ENCODE data around the gene PGBD1. TPM values are rescaled to one million over a fixed set of nuclear protein-coding genes. Genes with fewer than 3 reads are reported as not detected.

PGBD1 gene
- total and polyA plus RNA-seq, 2 of the 13 experiments (the other 11 are each of a cell fraction or from before 2014, with no cell fraction given) = 3.6 to 6.9 TPM

DNA sequence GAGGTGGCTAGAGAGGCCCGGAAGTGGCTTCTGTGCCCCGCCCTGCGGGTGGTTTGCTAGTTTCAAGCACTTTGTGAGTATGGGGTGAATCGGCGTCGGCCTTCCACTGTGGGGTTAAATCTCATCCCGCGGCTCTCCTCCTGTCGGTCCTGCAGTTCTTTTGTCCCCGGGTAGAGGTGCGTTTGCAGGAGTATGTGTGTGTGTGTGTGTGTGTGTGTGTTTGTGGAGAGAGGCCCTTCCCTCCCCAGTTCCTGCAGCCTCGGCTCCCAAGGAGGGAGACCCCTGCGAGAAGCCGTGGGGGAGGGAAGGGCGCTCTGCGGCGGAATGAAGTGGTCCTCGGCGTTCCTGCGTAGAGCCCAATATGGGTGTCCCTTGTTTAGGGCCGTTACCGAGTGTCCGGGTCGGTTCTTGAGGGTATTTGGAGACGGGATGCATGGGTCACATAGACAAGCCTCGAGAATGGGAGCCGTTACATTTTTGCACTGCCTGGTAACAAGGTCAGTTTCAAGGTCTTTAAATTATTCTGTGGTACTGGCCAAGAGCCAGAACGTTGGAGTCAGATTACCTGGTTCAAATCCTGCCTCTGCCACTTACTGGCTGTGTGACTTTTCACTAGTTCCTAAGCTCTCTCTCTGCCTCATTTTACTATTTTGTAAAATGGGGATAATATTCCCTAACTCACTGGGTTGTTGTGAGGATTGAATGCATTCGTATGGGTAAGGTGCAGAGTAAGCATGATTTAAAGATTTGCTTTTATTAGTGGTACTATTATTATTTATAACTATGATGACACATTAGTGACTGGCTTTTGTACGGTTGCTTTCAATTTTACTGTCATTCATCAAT is 68.7 kb downstream of the PGBD1 start, which contains the start of gene ZKSCAN3 (continued):
- TF ChIP-seq, protein P1, sequence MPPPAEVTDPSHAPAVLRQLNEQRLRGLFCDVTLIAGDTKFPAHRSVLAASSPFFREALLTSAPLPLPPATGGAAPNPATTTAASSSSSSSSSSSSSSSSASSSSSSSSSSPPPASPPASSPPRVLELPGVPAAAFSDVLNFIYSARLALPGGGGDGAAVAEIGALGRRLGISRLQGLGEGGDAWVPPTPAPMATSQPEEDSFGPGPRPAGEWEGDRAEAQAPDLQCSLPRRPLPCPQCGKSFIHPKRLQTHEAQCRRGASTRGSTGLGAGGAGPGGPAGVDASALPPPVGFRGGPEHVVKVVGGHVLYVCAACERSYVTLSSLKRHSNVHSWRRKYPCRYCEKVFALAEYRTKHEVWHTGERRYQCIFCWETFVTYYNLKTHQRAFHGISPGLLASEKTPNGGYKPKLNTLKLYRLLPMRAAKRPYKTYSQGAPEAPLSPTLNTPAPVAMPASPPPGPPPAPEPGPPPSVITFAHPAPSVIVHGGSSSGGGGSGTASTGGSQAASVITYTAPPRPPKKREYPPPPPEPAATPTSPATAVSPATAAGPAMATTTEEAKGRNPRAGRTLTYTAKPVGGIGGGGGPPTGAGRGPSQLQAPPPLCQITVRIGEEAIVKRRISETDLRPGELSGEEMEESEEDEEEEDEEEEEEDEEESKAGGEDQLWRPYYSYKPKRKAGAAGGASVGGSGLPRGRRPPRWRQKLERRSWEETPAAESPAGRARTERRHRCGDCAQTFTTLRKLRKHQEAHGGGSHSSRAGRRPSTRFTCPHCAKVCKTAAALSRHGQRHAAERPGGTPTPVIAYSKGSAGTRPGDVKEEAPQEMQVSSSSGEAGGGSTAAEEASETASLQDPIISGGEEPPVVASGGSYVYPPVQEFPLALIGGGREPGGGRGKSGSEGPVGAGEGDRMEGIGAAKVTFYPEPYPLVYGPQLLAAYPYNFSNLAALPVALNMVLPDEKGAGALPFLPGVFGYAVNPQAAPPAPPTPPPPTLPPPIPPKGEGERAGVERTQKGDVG (CRISPR knock-in tag; IDR thresholded peaks at IDR 0.05; ENCODE audit: borderline replicate concordance) = no peak; the same call in 1 of the 2 replicates
- TF ChIP-seq PITX1 (CRISPR knock-in tag; IDR thresholded peaks at IDR 0.05) = peak; percentile 38; the same call in 1 of the 2 replicates
- TF ChIP-seq, protein P2, sequence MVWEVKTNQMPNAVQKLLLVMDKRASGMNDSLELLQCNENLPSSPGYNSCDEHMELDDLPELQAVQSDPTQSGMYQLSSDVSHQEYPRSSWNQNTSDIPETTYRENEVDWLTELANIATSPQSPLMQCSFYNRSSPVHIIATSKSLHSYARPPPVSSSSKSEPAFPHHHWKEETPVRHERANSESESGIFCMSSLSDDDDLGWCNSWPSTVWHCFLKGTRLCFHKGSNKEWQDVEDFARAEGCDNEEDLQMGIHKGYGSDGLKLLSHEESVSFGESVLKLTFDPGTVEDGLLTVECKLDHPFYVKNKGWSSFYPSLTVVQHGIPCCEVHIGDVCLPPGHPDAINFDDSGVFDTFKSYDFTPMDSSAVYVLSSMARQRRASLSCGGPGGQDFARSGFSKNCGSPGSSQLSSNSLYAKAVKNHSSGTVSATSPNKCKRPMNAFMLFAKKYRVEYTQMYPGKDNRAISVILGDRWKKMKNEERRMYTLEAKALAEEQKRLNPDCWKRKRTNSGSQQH (CRISPR knock-in tag; IDR thresholded peaks at IDR 0.05; ENCODE audit: low read depth) = peak; percentile 76
- no peak for TF ChIP-seq NFE2L1 (CRISPR knock-in tag; IDR thresholded peaks at IDR 0.05; ENCODE audit: borderline replicate concordance)
- peak; percentile 96 for TF ChIP-seq ELF1 (CRISPR knock-in tag; IDR thresholded peaks at IDR 0.05)
- TF ChIP-seq ZNF619 (CRISPR knock-in tag; IDR thresholded peaks at IDR 0.05) = peak; percentile 91; the same call in 1 of the 2 replicates
- no peak for TF ChIP-seq HHEX (CRISPR knock-in tag; IDR thresholded peaks at IDR 0.05)
- 0 out of 2 replicates have a peak, but pooled peaks have one; percentile 63 for TF ChIP-seq ZBTB3 (CRISPR knock-in tag; IDR thresholded peaks at IDR 0.05; ENCODE audit: borderline replicate concordance, low read depth)
- 0 out of 2 replicates have a peak, but pooled peaks have one; percentile 4 for TF ChIP-seq ZNF790 (CRISPR knock-in tag; IDR thresholded peaks at IDR 0.05; ENCODE audit: borderline replicate concordance)
- TF ChIP-seq ZNF383 (CRISPR knock-in tag; IDR thresholded peaks at IDR 0.05; ENCODE audit: borderline replicate concordance) = peak; percentile 34; the same call in 1 of the 2 replicates
- no peak for TF ChIP-seq EHMT2 (IDR thresholded peaks at IDR 0.05; ENCODE audit: borderline replicate concordance, low read depth, low read length)
- TF ChIP-seq ZFP62 (CRISPR knock-in tag; IDR thresholded peaks at IDR 0.05) = no peak
- peak; percentile 84; the same call in 1 of the 2 replicates for TF ChIP-seq ELF3 (CRISPR knock-in tag; IDR thresholded peaks at IDR 0.05)
- TF ChIP-seq, protein P3, sequence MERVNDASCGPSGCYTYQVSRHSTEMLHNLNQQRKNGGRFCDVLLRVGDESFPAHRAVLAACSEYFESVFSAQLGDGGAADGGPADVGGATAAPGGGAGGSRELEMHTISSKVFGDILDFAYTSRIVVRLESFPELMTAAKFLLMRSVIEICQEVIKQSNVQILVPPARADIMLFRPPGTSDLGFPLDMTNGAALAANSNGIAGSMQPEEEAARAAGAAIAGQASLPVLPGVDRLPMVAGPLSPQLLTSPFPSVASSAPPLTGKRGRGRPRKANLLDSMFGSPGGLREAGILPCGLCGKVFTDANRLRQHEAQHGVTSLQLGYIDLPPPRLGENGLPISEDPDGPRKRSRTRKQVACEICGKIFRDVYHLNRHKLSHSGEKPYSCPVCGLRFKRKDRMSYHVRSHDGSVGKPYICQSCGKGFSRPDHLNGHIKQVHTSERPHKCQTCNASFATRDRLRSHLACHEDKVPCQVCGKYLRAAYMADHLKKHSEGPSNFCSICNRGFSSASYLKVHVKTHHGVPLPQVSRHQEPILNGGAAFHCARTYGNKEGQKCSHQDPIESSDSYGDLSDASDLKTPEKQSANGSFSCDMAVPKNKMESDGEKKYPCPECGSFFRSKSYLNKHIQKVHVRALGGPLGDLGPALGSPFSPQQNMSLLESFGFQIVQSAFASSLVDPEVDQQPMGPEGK (CRISPR knock-in tag; IDR thresholded peaks at IDR 0.05) = peak; percentile 81; the same call in 1 of the 2 replicates
- no peak for TF ChIP-seq ZNF549 (CRISPR knock-in tag; IDR thresholded peaks at IDR 0.05)
- peak; percentile 64 for TF ChIP-seq MEIS2 (CRISPR knock-in tag; IDR thresholded peaks at IDR 0.05)
- TF ChIP-seq, protein P4, sequence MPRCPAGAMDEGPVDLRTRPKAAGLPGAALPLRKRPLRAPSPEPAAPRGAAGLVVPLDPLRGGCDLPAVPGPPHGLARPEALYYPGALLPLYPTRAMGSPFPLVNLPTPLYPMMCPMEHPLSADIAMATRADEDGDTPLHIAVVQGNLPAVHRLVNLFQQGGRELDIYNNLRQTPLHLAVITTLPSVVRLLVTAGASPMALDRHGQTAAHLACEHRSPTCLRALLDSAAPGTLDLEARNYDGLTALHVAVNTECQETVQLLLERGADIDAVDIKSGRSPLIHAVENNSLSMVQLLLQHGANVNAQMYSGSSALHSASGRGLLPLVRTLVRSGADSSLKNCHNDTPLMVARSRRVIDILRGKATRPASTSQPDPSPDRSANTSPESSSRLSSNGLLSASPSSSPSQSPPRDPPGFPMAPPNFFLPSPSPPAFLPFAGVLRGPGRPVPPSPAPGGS (CRISPR knock-in tag; IDR thresholded peaks at IDR 0.05) = peak; percentile 77; the same call in 1 of the 2 replicates
- TF ChIP-seq, protein P5, sequence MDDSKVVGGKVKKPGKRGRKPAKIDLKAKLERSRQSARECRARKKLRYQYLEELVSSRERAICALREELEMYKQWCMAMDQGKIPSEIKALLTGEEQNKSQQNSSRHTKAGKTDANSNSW (CRISPR knock-in tag; IDR thresholded peaks at IDR 0.05; ENCODE audit: borderline replicate concordance) = no peak; the same call in 1 of the 2 replicates
- TF ChIP-seq CCAR2 (optimal IDR thresholded peaks at IDR 0.05; ENCODE audit: low read depth, low read length) = no peak

All from HepG2 (cell line).